Epithelial cell of proximal tubule (primary cell): ENCODE data around the gene MYO1D. TPM values are rescaled to one million over a fixed set of nuclear protein-coding genes. Genes with fewer than 3 reads are reported as not detected.

Experiments used
- DNase-seq: peaks from one replicate; pipeline ENCODE4 v3.0.0-alpha.2; 2011; ENCODE audit warnings: low read depth
- H3K4me3 ChIP-seq: 2 replicates; pipeline ENCODE4 v1.5.1; 2011; ENCODE audit warnings: low read depth, mild to moderate bottlenecking, low read length
- CTCF ChIP-seq: conservative IDR thresholded peaks from 2 replicates; pipeline ENCODE4 v1.5.1; 2012; ENCODE audit warnings: low read depth, mild to moderate bottlenecking, low read length
- total RNA-seq: library from RNA; depleted of rRNA; stranded (reverse); fragments of >200 nt; gene quantifications from 2 replicates; pipeline ENCODE4 v1.2.3, GENCODE V29; 2015

MYO1D gene
- total RNA-seq, 1 donor from 2014 or later, result 54.4 TPM

- no peak overlapping the region for H3K4me3 ChIP-seq
- no peak for TF ChIP-seq CTCF
- no peak for DNase-seq
These were observed 373.4 kb downstream of the MYO1D start for GRCh38 chr17:32503251-32504165.

GRCh38 chr17:32502710-32503109, 374.2 kb downstream of the MYO1D start:
- no peak overlapping the region for H3K4me3 ChIP-seq
- no peak for TF ChIP-seq CTCF
- DNase-seq, result no peak

GRCh38 chr17:32502013-32502412, 374.9 kb downstream of the MYO1D start:
- no peak for TF ChIP-seq CTCF
- no peak overlapping the region for H3K4me3 ChIP-seq
- no peak for DNase-seq

- no peak for TF ChIP-seq CTCF
- no peak overlapping the region for H3K4me3 ChIP-seq
- DNase-seq, result no peak
These were observed 378.5 kb downstream of the MYO1D start for GRCh38 chr17:32498391-32498790.

GRCh38 chr17:32497431-32498205, 379.3 kb downstream of the MYO1D start:
- H3K4me3 ChIP-seq, result no peak overlapping the region
- no peak for DNase-seq

More at GRCh38 chr17:32497431-32498205, 379.3 kb downstream of the MYO1D start:
- TF ChIP-seq CTCF, result peak; percentile 7
